TTC549 (cell line): ENCODE results near the gene ERCC2.

Experiments
- FAIRE-seq: peaks from 2 replicates; lab custom pipeline; 2012; peaks lifted over from hg19 to GRCh38; lab: Jason Lieb, UNC

Gene ERCC2

DNA sequence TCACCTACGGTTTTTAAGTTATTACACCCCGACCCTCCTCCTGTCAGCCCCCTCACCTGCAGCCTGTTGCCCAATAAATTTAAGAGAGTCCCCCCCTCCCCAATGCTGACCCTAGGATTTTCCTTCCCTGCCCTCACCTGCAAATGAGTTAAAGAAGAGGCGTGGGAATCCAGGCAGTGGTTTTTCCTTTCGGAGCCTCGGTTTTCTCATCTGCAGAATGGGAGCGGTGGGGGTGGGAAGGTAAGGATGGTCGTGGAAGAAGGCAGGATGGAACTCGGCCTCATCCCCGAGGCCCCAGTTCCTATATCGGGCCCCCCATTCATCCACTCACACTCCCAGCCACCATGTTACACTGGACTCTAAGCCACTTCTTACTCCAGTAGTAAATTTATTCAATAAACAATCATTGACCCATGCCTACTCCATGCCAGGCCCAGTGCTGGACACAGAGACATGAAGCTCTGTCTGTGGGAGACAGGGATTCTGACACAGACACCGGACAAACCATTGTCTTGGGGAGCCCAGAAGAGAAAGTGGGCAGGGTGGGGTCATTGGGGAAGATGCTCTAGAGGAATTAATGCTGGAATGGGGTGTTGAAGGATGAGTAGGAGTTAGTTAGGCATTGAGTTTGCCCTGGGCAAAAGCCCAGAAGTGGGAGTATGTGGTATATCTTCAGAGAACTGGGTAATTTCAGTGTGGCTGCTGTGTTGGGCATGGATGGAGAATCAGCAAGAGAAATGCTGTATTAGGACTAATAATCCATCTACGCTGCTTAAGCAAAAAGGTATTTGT lies 66.9 kb downstream of the ERCC2 start:
- no peak for FAIRE-seq

DNA sequence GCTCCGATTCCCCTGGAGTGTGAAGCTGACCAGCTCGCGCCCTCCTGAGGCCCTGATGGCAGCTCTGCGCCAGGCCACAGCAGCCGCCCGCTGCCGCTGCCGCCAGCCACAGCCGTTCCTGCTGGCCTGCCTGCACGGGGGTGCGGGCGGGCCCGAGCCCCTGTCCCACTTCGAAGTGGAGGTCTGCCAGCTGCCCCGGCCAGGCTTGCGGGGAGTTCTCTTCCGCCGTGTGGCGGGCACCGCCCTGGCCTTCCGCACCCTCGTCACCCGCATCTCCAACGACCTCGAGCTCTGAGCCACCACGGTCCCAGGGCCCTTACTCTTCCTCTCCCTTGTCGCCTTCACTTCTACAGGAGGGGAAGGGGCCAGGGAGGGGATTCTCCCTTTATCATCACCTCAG lies 68.0 kb downstream of the ERCC2 start:
- no peak for FAIRE-seq
